Neural cell (in vitro differentiated cells): ENCODE results near the gene KCTD13.

Experiments used
- EP300 ChIP-seq: fragments of 450-650 bp; conservative IDR thresholded peaks from 2 replicates; pipeline ENCODE4 v1.6.1; 2014; ENCODE audit warnings: antibody characterized with exemption, mild to moderate bottlenecking, moderate library complexity; ENCODE audit not compliant: poor library complexity, severe bottlenecking
- MXI1 ChIP-seq: fragments of 450-650 bp; conservative IDR thresholded peaks from 2 replicates; pipeline ENCODE4 v1.6.1; 2014; ENCODE audit warnings: antibody characterized with exemption, mild to moderate bottlenecking; ENCODE audit not compliant: poor library complexity, severe bottlenecking
- POLR2AphosphoS5 ChIP-seq: IDR thresholded peaks from 2 replicates; pipeline ENCODE4 v1.6.1; 2012
- RAD21 ChIP-seq: fragments of 450-650 bp; conservative IDR thresholded peaks from 2 replicates; pipeline ENCODE4 v1.6.1; 2014; ENCODE audit warnings: antibody characterized with exemption, mild to moderate bottlenecking, moderate library complexity
- TF ChIP-seq, protein P1 (sequence below): fragments of 450-650 bp; IDR thresholded peaks from 2 replicates; pipeline ENCODE4 v1.5.1; 2014; ENCODE audit warnings: antibody characterized with exemption, mild to moderate bottlenecking, moderate library complexity; ENCODE audit not compliant: poor library complexity, severe bottlenecking
- TF ChIP-seq, protein P2 (sequence below): IDR thresholded peaks from 2 replicates; pipeline ENCODE4 v1.6.1; 2012; ENCODE audit warnings: borderline replicate concordance

DNA sequence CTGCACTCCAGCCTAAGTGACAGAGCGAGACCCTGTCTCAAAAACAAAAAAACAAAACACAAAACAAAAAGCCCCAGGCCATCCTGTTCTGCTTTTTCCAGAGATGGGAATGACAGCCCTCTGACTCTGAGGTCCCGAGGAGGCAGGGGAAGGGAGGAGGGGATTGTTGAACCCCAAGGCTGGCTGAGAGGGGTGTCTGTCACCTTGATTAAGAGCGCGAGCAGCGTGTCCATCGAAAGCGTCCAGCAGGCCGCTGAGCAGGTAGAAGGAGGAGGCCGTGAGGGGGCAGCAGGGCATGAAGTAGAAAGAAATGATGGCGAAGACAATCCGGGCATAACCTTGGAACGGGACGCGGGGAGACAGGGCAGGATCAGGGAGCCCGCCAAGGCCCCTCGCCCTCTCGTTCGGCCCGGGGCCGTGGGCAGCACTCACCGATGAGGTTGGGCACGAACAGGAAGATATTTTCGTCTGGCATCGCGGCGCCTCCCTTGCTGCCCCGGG, 63.6 kb downstream of the KCTD13 start:
- TF ChIP-seq, protein P1, sequence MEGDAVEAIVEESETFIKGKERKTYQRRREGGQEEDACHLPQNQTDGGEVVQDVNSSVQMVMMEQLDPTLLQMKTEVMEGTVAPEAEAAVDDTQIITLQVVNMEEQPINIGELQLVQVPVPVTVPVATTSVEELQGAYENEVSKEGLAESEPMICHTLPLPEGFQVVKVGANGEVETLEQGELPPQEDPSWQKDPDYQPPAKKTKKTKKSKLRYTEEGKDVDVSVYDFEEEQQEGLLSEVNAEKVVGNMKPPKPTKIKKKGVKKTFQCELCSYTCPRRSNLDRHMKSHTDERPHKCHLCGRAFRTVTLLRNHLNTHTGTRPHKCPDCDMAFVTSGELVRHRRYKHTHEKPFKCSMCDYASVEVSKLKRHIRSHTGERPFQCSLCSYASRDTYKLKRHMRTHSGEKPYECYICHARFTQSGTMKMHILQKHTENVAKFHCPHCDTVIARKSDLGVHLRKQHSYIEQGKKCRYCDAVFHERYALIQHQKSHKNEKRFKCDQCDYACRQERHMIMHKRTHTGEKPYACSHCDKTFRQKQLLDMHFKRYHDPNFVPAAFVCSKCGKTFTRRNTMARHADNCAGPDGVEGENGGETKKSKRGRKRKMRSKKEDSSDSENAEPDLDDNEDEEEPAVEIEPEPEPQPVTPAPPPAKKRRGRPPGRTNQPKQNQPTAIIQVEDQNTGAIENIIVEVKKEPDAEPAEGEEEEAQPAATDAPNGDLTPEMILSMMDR, result no peak
- TF ChIP-seq, protein P2, sequence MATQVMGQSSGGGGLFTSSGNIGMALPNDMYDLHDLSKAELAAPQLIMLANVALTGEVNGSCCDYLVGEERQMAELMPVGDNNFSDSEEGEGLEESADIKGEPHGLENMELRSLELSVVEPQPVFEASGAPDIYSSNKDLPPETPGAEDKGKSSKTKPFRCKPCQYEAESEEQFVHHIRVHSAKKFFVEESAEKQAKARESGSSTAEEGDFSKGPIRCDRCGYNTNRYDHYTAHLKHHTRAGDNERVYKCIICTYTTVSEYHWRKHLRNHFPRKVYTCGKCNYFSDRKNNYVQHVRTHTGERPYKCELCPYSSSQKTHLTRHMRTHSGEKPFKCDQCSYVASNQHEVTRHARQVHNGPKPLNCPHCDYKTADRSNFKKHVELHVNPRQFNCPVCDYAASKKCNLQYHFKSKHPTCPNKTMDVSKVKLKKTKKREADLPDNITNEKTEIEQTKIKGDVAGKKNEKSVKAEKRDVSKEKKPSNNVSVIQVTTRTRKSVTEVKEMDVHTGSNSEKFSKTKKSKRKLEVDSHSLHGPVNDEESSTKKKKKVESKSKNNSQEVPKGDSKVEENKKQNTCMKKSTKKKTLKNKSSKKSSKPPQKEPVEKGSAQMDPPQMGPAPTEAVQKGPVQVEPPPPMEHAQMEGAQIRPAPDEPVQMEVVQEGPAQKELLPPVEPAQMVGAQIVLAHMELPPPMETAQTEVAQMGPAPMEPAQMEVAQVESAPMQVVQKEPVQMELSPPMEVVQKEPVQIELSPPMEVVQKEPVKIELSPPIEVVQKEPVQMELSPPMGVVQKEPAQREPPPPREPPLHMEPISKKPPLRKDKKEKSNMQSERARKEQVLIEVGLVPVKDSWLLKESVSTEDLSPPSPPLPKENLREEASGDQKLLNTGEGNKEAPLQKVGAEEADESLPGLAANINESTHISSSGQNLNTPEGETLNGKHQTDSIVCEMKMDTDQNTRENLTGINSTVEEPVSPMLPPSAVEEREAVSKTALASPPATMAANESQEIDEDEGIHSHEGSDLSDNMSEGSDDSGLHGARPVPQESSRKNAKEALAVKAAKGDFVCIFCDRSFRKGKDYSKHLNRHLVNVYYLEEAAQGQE, result no peak
- TF ChIP-seq EP300 (no peak), POLR2AphosphoS5 (no peak), RAD21 (no peak), MXI1 (no peak)
